ENCODE data around the gene ST3GAL4.
"Not testable (repeated sequence)": the region's sequence is repeated elsewhere in the genome, so short reads cannot be mapped to it uniquely, and the experiment has no call there.

The ST3GAL4 gene

DNA sequence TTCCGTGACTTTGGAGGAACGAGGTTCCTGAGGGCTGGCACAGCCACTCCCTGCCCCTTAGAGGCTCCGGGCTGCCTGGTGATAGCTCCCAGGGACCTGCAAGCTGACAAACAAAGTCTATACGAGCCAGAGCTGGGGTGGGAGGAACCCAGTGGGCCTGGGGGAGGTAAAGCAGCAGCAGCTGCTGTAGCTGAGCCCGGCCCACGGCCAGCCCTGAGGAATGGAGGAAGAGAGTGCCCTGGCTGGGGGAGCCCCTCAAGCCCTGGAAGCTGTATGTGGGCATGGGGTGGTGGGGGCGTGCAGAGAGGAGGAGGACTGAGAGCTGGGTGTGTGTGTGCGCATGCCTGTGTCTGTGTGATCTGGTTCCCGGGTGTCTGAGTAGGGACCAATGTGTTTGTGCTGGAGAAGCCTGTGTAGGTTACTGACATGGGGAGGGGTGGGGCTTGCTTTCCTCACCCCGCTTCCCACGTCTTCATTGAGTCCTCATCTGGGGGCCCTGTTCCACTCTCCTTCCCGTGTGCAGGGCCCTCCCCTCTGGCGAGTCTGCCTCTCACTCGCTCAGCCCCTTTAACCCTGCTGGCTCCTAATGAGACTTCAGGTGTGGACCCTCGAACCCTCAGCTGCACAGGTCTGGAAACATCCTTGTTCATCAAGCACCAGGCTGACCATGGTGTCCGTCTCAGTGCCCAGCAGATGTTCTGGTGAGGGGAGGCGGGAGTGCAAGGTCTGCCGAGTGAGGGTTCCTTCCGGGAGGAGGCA, 10.8 kb downstream of the ST3GAL4 start:
- no peak for DNase-seq

DNA sequence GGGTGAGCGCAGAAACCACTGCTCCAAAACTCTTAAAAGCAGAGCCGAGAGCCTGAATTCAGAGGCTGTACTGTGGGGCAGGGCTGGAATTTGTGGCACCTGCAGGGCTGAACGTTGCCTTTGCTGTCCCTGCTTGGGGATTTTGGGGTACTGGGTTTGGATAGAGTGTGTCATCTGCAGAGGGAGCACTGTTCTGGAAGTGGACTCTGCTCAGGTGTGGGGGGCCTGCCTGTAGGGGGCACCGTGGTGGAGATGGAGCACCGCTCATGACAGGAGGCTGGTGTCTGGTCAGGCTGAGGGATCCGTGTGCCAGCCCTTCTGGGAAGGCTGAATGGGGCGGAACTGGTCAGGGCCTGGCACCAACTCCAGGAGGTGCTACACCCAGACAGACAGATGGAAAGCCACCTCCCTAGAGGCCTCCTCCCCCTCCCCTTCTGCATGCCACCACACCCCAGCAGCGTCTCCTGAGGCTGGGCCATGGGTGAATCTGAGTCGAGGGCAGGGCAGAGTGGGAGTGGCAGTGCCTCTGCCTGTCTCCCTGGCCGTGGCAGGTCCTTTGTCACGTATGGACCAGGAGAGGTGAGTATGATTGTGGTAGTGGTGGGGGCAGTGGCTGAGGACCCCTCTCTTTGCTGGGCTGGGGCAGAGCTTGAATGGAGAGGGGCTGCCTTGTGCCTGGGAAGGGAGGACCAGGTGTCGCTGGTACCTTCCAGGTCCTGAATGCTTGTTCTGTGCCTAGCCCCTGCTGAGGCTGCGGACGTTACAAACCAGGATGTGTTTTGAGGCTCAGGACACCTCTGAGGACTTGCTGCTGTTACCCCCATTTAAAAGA, 11.6 kb downstream of the ST3GAL4 start:
- not testable (repeated sequence) for DNase-seq

DNA sequence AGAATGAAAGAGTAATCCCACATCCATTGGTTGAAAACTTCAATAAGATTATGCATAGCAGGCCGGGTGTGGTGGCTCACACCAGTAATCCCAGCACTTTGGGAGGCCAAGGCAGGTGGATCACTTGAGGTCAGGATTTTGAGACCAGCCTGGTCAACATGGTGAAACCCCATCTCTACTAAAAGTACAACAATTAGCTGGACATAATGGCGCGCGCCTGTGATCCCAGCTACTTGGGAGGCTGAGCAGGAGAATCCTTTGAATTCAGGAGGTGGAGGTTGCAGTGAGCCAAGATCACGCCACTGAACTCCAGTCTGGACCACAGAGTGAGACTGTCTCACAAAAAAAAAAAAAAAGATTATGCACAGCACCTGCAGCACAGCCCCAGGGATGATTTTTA, 12.3 kb downstream of the ST3GAL4 start:
- not testable (repeated sequence) for DNase-seq

DNA sequence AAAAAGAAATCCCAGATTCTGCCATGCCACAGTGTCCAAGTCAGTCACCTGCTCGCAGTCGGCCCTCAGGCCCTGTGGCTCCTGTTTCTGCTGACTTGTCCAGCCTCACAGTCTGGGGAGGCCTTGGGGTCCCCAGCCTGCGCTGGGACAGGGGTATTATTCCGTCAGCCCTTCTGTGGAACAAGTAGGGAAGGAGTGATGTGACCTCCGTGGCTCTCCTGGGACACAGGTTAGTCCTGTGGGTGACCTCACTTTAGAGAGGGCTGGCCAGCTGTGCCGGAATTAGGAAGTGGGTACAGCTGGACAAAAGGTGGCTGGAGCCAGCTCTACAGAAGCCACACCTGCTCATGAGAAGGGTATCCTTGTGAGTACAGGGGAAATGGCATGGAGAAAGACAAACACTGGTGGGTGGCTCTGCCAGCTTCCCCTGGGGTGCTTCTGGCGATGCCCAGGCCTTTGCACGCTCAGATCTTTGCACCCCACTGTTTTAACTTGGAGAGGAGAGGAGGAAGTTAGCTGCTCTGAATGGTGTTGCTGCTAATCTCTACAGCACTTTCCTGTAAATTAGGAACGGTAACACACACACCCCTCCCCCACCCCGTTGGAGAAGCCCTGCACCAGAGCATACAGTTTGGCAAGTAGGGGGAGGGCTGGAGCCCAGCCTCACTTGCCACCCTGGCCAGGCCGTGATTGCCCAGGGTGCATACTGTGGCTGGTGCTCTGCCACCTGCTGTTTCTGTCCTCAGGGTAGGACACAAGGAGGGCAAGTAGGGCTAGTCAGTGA, 13.0 kb downstream of the ST3GAL4 start:
- DNase-seq = not testable (repeated sequence)

DNA sequence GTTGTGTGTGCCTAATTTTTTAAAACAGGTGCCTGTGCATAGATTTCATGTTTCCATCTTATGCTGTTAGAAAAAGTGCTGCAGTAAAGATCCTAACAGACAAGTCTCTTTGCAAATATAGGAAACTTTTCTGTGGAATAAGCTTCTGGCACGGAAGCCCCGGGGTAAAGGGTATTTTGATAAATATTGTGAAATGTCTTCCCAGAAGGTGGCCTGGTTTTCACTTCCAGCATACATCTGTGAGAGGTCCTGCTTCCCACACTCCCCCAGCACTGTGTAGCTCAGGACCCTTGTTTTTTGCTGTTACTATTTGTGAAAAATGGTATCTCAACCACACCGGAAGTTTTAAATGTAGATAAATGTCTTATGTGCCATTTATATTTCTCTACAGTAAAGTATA, 14.5 kb downstream of the ST3GAL4 start:
- DNase-seq = no peak

DNA sequence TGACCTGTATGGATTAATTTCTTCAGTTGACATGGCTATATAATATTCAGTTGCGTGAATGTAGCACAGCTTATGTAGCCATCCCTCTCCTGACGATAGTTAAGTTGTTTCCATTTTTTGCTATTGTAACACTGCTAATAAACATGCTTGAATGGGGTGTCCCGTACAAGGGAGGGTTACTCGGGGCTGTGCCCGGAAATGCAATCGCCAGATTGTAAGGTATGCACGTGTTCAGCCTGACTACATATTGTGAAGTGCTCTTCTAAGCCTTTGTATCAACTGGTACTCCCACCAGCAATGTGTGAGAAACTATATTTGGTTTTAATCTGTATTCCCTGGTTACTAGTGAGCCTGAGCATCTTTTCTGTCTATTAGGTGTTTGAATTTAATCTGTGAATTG, 16.1 kb downstream of the ST3GAL4 start:
- no peak for DNase-seq

DNA sequence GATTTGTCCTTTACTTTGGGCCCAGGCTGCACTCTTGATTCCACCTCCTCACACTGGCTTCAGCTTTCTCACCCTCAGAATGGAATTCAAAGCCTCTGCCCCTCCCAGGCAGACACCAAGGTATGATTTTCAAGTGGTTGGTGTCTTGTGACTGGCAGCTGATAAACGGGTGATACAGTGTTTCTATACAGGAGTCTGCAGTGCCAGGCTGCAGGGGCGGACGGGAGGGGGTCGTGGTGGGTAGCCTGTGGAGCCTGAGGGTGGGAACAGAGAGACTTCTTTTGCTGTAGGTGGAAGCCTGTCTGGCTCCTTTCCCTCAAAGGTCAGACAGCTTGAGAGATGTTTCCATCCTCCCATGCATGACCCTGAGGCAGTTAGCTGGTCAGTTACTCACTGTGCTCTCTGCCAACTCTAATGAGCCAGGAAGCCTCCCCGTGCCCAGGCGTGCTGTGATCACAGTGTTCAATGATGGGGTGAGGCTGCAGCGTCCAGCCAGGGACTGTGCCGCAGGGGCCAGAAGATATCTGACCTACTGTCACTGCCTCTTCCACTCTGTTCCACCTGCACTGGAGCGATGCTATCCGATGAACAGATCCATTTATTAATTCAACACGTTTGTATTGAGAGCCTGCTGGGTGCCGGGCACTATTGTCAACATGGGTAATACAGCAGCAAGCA, 18.0 kb downstream of the ST3GAL4 start:
- DNase-seq = not testable (repeated sequence)

DNA sequence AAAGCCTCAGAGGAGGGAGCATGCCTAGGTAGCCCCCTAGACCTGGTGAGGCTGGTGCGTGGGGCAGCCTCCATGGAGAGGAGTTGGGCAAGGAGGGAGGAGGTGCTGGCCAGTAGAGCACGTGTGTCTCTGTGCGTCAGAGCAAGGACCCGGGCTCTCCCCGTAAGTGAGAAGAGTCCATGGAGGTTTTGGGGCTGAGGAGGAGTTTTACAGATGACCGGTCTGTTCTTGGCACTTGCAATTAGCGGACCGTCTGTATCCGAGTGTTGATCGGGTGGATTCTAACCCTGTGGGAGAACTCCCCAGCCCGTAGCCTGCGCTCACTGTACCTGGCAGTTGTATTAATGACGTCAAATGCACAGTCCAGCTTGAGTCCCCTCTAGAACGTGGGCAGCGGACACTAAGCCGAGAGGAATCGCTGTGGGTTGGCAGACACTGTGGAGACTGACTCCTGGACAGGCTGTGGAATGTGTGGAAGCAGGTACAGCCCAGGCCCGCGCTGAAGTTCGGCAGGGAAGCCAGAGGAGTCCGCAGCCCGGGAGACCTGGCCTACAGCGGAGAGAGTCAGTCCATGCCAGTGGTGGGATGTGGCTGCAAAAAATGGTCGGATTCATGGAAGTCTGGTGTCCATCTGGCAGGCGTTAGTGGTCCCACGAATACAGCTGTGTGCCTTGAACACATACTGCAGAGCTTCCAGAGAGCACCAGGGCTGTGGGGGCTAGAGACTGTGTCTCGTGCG, 19.2 kb downstream of the ST3GAL4 start:
- DNase-seq = not testable (repeated sequence)

DNA sequence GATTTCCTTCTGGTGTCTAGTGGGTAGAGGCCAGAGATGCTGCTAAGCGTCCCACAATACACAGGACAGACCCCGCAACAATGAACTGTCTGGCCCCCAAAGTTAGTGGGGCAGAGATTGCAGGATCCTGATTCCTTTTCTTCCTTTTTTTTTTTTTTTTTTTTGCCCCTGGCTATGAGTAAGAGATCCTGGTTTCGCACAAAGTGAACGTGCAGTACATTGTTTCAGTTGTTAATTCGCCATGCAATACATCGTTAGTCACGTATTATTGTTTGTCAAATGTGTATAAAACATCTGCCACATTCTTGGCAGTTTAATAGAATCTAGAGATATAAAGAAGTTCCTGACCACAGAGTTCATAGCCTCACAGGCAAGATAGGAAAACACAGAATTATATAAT, 20.2 kb downstream of the ST3GAL4 start:
- peak; percentile 23 for DNase-seq

DNA sequence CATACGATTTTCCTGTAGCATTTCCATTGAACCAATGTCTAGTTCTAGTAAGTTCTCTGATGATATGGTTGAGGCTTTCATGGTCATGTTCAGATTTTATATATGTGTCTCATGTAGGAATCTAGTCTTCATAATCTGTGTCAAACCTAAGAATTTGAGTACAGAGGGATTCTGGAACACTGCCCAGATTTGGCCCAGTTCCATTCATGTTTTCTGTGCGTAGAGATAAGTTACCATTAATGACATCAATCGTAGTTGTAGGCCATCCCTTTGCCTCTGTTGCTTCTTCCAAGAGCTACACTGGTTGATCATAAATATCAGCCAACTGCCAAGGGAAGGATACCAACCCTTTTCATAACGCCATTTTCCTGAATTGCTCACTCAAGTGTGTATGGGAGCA, 23.3 kb downstream of the ST3GAL4 start:
- peak; percentile 53 for DNase-seq

DNA sequence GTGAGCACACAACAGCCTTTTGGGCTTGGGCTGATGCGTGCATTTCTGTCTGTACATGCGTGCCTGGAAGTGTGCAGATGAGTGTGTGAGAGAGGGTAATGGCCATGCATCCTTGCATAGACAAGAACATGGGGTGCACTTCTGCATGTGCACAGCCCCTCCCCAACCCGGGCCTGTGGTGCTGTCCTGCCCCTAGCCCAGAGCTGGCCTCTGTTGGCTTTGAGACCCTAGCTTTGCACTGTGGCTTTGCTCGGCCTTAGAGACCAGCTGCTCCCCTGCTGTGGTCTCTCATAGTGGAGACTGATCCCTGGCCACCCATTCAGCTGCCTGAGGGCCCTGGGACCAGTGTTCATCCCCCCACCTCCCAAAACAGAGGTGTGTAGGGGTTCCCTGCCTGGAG, 25.4 kb downstream of the ST3GAL4 start:
- DNase-seq = no peak

DNA sequence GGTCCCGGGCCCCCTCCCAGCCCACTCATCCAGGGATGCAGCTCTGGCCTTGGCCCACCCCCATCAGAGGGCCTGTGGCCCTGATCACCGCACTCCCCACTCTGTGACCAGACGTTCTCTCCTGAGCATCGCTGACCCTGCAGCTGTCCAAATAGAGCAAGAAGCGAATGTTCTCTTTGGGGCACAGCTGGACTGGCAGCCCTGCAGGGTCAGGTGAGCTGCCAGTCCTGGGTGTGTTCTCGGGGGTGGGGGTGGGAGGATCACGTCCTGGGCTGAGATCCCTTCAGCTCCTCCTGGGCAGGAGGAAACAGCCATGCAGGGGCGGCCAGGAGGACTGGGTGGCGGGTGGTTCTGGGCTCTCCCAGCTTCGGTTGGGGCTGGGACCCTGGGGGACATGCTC, 26.5 kb downstream of the ST3GAL4 start:
- DNase-seq = not testable (repeated sequence)

DNA sequence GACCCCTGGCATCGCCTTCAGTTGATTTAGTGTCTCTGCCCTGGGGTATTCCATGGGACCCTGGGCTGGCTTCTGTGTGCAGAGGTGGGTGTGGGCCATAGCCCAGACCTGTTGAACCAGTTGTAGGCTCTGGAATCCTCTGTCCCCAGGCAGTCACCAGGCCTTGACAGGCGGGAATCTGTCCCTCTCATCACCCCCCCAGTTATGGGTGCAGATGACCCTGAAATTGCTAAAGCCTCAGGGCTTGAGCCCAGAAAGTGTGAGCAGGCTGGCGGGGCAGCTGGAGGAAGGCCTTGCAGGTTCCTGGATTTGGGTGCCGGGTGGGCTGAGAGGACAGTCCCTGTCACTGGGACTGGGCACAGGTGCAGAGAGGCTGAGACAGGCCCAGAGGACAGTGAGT, 27.2 kb downstream of the ST3GAL4 start:
- not testable (repeated sequence) for DNase-seq

DNA sequence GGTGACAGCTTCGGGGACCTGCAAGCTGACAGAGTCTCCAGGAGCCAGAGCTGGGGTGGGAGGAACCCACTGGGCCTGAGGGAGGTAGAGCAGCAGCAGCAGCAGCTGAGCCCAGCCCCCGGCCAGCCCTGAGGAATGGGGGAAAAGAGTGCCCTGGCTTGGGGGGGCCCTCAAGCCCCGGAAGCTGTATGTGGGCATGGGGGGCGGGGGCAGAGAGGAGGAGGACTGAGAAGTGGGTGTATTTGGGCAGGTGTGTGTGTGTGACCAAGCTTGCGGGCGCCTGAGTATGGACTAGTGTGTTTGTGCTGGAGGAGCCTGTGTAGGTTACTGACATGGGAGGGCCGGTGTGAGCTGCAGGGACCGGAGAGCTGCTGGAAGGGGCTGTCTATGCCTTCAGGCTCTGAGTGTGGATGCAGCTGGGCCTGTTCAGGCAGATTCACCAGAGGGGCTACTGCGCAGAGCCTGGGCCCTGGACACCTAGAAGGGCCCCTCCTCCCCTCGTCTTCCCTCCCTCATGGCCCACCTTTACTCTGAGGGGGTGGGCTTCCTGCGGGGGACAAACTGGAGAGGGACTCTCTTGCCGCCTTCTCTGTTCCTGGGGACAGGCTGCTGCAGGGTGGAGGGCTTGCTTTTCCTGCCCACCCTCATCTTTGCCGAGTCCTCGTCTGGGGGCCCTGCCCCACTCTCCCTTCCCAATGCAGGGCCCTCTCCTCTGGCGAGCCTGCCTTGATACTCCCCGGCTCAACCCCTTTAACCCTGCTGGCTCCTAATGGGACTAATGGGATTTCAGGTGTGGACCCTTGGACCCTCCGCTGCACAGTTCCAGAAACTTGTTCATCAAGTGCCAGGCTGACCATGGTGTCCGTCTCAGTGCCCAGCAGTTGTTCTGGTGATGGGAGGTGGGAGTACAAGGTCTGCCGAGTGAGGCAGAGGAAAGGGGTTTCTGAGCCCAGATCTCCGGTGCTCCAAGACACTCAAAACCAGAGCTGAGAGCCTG, 28.2 kb downstream of the ST3GAL4 start:
- DNase-seq = no peak

DNA sequence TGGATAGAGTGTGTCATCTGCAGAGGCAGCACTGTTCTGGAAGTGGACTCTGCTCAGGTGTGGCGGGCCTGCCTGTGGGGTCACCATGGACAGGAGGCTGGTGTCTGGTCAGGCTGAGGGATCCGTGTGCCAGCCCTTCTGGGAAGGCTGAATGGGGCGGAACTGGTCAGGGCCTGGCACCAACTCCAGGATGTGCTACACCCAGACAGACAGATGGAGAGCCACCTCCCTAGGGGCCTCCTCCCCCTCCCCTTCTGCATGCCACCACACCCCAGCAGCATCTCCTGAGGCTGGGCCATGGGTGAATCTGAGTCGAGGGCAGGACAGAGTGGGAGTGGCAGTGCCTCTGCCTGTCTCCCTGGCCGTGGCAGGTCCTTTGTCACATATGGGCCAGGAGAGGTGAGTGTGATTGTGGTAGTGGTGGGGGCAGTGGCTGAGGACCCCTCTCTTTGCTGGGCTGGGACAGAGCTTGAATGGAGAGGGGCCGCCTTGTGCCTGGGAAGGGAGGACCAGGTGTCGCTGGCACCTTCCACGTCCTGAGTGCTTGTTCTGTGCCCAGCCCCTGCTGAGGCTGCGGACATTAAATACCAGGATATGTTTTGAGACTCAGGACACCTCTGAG, 29.1 kb downstream of the ST3GAL4 start:
- DNase-seq = no peak

DNA sequence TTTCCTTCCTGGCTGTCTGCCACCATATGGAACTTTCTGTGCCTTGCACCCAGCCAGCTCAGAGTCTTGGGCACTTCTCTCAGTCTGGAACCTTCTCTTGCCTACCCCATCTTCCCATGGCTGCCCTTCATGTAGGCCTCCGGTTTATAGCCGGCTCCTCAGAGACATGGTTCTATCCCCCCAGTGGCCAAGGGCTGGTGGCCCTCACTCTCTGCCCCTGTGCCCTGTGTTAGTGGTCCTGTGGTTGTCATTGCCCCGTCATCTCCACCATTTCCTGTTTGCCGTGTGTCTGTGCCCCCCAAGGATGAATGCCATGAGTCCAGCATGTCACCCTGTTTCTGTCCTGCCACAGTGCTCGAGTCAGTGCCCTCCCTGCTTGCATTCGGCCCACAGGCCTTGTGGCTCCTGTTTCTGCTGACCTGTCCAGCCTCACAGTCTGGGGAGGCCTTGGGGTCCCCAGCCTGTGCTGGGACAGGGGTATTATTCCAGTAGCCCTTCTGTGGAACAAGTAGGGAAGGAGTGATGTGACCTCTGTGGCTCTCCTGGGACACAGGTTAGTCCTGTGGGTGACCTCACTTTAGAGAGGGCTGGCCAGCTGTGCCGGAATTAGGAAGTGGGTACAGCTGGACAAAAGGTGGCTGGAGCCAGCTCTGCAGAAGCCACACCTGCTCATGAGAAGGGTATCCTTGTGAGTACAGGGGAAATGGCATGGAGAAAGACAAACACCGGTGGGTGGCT, 30.7 kb downstream of the ST3GAL4 start:
- no peak for DNase-seq

DNA sequence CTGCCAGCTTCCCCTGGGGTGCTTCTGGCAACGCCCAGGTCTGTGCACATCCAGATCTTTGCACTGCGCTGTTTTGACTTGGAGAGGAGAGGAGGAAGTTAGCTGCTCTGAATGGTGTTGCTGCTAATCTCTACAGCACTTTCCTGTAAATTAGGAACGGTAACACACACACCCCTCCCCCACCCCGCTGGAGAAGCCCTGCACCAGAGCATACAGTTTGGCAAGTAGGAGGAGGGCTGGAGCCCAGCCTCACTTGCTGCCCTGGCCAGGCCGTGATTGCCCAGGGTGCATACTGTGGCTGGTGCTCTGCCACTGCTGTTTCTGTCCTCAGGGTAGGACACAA, 31.2 kb downstream of the ST3GAL4 start:
- not testable (repeated sequence) for DNase-seq

DNA sequence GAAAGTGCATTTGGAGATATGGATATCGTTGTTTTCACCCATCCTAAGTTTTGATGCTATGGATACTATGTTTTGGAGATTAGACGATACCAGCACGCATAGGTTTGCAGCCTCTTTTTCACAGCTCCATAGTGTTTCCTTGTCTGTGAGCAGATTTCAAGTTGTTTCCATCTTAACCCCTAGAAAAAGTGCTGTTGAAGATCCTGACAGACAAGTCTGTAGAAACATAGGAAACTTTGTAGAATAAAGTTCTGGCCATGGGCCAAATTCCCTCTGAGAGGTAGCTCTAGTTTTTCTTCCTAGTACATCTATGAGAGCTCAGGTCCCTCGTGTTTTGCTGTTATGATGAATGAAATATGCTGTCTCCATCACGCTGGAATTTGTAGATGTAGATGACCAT, 32.4 kb downstream of the ST3GAL4 start:
- DNase-seq = no peak

DNA sequence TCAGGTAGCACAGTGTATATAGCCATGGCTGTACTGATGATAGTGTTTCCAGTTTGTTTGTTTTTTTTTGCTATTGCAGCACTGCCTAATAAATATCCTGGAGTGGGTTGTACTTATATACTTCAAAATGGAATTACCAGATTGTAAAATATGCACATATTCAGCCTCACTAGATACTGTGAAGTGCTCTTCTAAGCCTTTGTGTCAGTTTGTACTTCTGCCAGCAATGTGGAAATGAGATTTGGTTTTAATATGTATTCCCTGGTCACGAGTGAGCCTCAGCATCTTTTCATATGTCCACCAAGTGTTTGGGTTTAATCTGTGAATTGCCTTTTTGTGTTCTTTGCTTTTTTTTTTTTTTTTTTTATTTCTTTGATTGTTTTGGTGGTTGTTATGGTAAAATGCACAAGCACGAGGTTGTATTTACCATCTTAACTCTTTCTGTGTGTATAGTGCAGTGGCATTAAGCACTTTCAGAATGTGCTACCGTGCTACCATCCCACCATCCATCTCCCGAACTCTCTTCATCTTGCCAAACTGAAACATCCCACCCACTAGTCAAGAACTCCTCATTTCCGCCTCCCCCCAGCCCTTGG, 34.9 kb downstream of the ST3GAL4 start:
- no peak for DNase-seq

Measured in fibroblast of skin of scalp (primary cell).